H1 (cell line): ENCODE measurements around the gene MAML3. TPM values are rescaled to one million over a fixed set of nuclear protein-coding genes. Genes with fewer than 3 reads are reported as not detected.

ENCODE experiments used
- CTCF ChIA-PET: fragments of 300-600 bp; sonication (Branson Sonifier 250); formaldehyde crosslinking; loops from one replicate; lab custom pipeline; 2021; ENCODE audit not compliant: partially characterized antibody; lab: Charles Lee
- POLR2A ChIA-PET: fragments of 300-600 bp; sonication (Branson Sonifier 250); formaldehyde crosslinking; loops from one replicate; lab custom pipeline; 2021; ENCODE audit warnings: inconsistent platforms; ENCODE audit not compliant: partially characterized antibody; lab: Charles Lee
- DNase-seq, 2 experiments: peaks; one replicate each; pipeline versions ENCODE4 v3.0.0 to v3.0.0-alpha.2; 2010 to 2022; ENCODE audit warnings: low spot score in 2 of 2, low read depth in 1 of 2, mixed read lengths in 1 of 2
- FAIRE-seq: peaks from 2 replicates; lab custom pipeline; 2011; peaks lifted over from hg19 to GRCh38; lab: Jason Lieb, UNC
- H2AFZ ChIP-seq: 2 replicates; pipeline ENCODE4 v1.8.1; 2012; ENCODE audit warnings: low read length, inconsistent platforms
- H2AK5ac ChIP-seq: 2 replicates; pipeline ENCODE4 v1.6.1; 2013; ENCODE audit warnings: low read depth, low read length
- H2BK120ac ChIP-seq: replicated peaks from 2 replicates; pipeline ENCODE3; 2013; ENCODE audit warnings: low read depth, low read length, inconsistent platforms
- H2BK12ac ChIP-seq: 2 replicates; pipeline ENCODE4 v1.6.1; 2013; ENCODE audit warnings: low read depth, low read length
- H2BK15ac ChIP-seq: 2 replicates; pipeline ENCODE4 v1.6.1; 2013; ENCODE audit warnings: low read length
- H2BK20ac ChIP-seq: 2 replicates; pipeline ENCODE4 v1.6.1; 2013; ENCODE audit warnings: low read length
- H2BK5ac ChIP-seq: 2 replicates; pipeline ENCODE4 v1.6.1; 2013; ENCODE audit warnings: low read depth, low read length
- H3K14ac ChIP-seq: 2 replicates; pipeline ENCODE4 v1.6.1; 2013; ENCODE audit warnings: inconsistent platforms; ENCODE audit not compliant: insufficient read length
- H3K18ac ChIP-seq: 2 replicates; pipeline ENCODE4 v1.6.1; 2013; ENCODE audit warnings: low read length; ENCODE audit errors: extremely low read depth
- H3K23ac ChIP-seq: 2 replicates; pipeline ENCODE4 v1.6.1; 2013; ENCODE audit warnings: inconsistent platforms; ENCODE audit not compliant: insufficient read length
- H3K23me2 ChIP-seq: 2 replicates; pipeline ENCODE4 v1.6.1; 2013; ENCODE audit warnings: low read depth, low read length
- H3K27ac ChIP-seq: 2 replicates; pipeline ENCODE4 v1.6.1; 2011; ENCODE audit warnings: low read depth, low read length, inconsistent platforms
- H3K27me3 ChIP-seq, 4 experiments: replicated peaks in 1 of 4; 1 replicate in 1 of 4; 2 replicates in 3 of 4; pipeline versions ENCODE4 v1.6.1 to v1.8.1; 2011 to 2013; ENCODE audit warnings: low read length in 3 of 4, mild to moderate bottlenecking in 3 of 4, inconsistent platforms in 2 of 4, mixed read lengths in 2 of 4, moderate library complexity in 1 of 4; ENCODE audit not compliant: control insufficient read depth in 3 of 4, insufficient read depth in 3 of 4; ENCODE audit errors: extremely low read depth in 1 of 4
- H3K36me3 ChIP-seq, 4 experiments: 2 replicates each; pipeline versions ENCODE4 v1.6.1 to v1.8.1; 2011 to 2013; ENCODE audit warnings: mild to moderate bottlenecking in 4 of 4, low read length in 3 of 4, moderate library complexity in 2 of 4, control low read depth in 1 of 4, inconsistent platforms in 1 of 4; ENCODE audit not compliant: insufficient read depth in 4 of 4, control insufficient read depth in 2 of 4
- H3K4ac ChIP-seq: replicated peaks from 2 replicates; pipeline ENCODE3; 2013; ENCODE audit warnings: low read length, low read depth, mixed read lengths, inconsistent platforms; ENCODE audit not compliant: insufficient read length
- H3K4me1 ChIP-seq, 4 experiments: replicated peaks in 1 of 4; 1 replicate in 1 of 4; 2 replicates in 3 of 4; pipeline versions ENCODE4 v1.6.1 to v1.8.1; 2011 to 2013; ENCODE audit warnings: low read length in 3 of 4, inconsistent platforms in 2 of 4, mixed read lengths in 1 of 4; ENCODE audit not compliant: insufficient read depth in 4 of 4, control insufficient read depth in 3 of 4
- H3K4me2 ChIP-seq, 2 experiments: 2 replicates each; pipeline versions ENCODE4 v1.6.1 to v1.8.1; 2011 to 2013; ENCODE audit warnings: low read depth in 2 of 2, low read length in 2 of 2, control low read depth in 1 of 2, inconsistent platforms in 1 of 2, mild to moderate bottlenecking in 1 of 2; ENCODE audit not compliant: insufficient read depth in 1 of 2
- H3K4me3 ChIP-seq, 4 experiments: fragments of 200-600, 300-600 bp in 1 of 4; sonication (generic), shearing (Covaris generic), sonication (Bioruptor Twin) in 1 of 4; 2 replicates each; pipeline versions ENCODE4 v1.5.1 to v1.8.1; 2011 to 2016; ENCODE audit warnings: low read length in 4 of 4, low read depth in 3 of 4, control low read depth in 2 of 4, inconsistent platforms in 2 of 4, mild to moderate bottlenecking in 2 of 4, mixed read lengths in 1 of 4, moderate library complexity in 1 of 4; ENCODE audit not compliant: insufficient read depth in 2 of 4; ENCODE audit errors: extremely low read depth in 1 of 4
- H3K56ac ChIP-seq: replicated peaks from 2 replicates; pipeline ENCODE3; 2013; ENCODE audit warnings: low read depth, mild to moderate bottlenecking, mixed read lengths, low read length, inconsistent platforms; ENCODE audit not compliant: insufficient read length
- H3K79me1 ChIP-seq: 2 replicates; pipeline ENCODE4 v1.6.1; 2013; ENCODE audit warnings: low read depth, low read length, control low read depth
- H3K79me2 ChIP-seq, 2 experiments: 2 replicates each; pipeline versions ENCODE4 v1.6.1 to v1.8.1; 2012 to 2013; ENCODE audit warnings: low read length in 2 of 2, mild to moderate bottlenecking in 2 of 2, inconsistent platforms in 1 of 2; ENCODE audit not compliant: insufficient read depth in 2 of 2, control insufficient read depth in 1 of 2
- H3K9ac ChIP-seq, 4 experiments: replicated peaks in 1 of 4; 1 replicate in 1 of 4; 2 replicates in 3 of 4; pipeline versions ENCODE4 v1.6.1 to v1.8.1; 2011 to 2013; ENCODE audit warnings: low read depth in 3 of 4, low read length in 3 of 4, control low read depth in 2 of 4, mild to moderate bottlenecking in 2 of 4, moderate library complexity in 2 of 4, inconsistent platforms in 1 of 4; ENCODE audit errors: extremely low read depth in 1 of 4
- H3K9me3 ChIP-seq, 2 experiments: 2 replicates each; pipeline versions ENCODE4 v1.6.1 to v1.8.1; 2012 to 2013; ENCODE audit warnings: mild to moderate bottlenecking in 2 of 2, moderate library complexity in 2 of 2, control low read depth in 1 of 2, inconsistent platforms in 1 of 2, low read depth in 1 of 2, low read length in 1 of 2, mixed read lengths in 1 of 2; ENCODE audit not compliant: insufficient read depth in 2 of 2
- H4K20me1 ChIP-seq, 2 experiments: replicated peaks in 1 of 2; 2 replicates each; pipeline versions ENCODE3 to v1.8.1; 2011 to 2013; ENCODE audit warnings: inconsistent platforms in 2 of 2, low read length in 2 of 2, mild to moderate bottlenecking in 1 of 2; ENCODE audit not compliant: insufficient read depth in 2 of 2, control insufficient read depth in 1 of 2
- H4K5ac ChIP-seq: 2 replicates; pipeline ENCODE4 v1.6.1; 2013; ENCODE audit warnings: low read length, low read depth, mixed read lengths, inconsistent platforms; ENCODE audit not compliant: insufficient read length
- H4K8ac ChIP-seq: 2 replicates; pipeline ENCODE4 v1.8.0; 2013; ENCODE audit warnings: mild to moderate bottlenecking, moderate library complexity, low read length, inconsistent platforms; ENCODE audit not compliant: insufficient read depth; ENCODE audit errors: extremely low read depth
- H4K91ac ChIP-seq: replicated peaks from 2 replicates; pipeline ENCODE3; 2013; ENCODE audit warnings: low read length, mixed read lengths, inconsistent platforms; ENCODE audit not compliant: insufficient read length
- ATF3 ChIP-seq: IDR thresholded peaks from 2 replicates; pipeline ENCODE4 v1.6.1; 2011; ENCODE audit warnings: low read depth, mild to moderate bottlenecking, low read length; ENCODE audit not compliant: insufficient read depth
- CTCF ChIP-seq, 3 experiments: IDR thresholded peaks; 1 replicate in 2 of 3; 2 replicates in 1 of 3; pipeline versions ENCODE4 v1.5.1 to v1.6.1; 2011; ENCODE audit warnings: low read length in 3 of 3, mild to moderate bottlenecking in 3 of 3, inconsistent platforms in 2 of 3, low read depth in 1 of 3, moderate library complexity in 1 of 3; ENCODE audit not compliant: insufficient read depth in 1 of 3; ENCODE audit errors: control extremely low read depth in 1 of 3
- HDAC2 ChIP-seq, 2 experiments: fragments of 300-600 bp in 1 of 2; sonication (generic) in 1 of 2; IDR thresholded peaks; 2 replicates each; pipeline ENCODE4 v1.6.1; 2011 to 2012; ENCODE audit warnings: low read depth in 2 of 2, low read length in 2 of 2, mild to moderate bottlenecking in 2 of 2, moderate library complexity in 2 of 2, borderline replicate concordance in 1 of 2, inconsistent platforms in 1 of 2
- MAFK ChIP-seq: IDR thresholded peaks from 2 replicates; pipeline ENCODE4 v1.6.1; 2012; ENCODE audit warnings: low read depth, mild to moderate bottlenecking, improper control_type of control experiment, low read length
- RAD21 ChIP-seq, 2 experiments: IDR thresholded peaks in 1 of 2; conservative IDR thresholded peaks in 1 of 2; 2 replicates each; pipeline ENCODE4 v1.6.1; 2011; ENCODE audit warnings: low read depth in 2 of 2, low read length in 2 of 2, improper control_type of control experiment in 1 of 2, inconsistent platforms in 1 of 2, mild to moderate bottlenecking in 1 of 2, moderate library complexity in 1 of 2
- WGBS, 2 experiments: shearing (Covaris generic) in 1 of 2; methylation state at CpG; one replicate each; pipeline versions ENCODE4 v1.1.6 to v1.1.7; 2013 to 2015; ENCODE audit warnings: low lambda C conversion rate in 2 of 2, mixed read lengths in 2 of 2, inconsistent platforms in 1 of 2, low coverage in 1 of 2, missing lambda C conversion rate in 1 of 2; ENCODE audit not compliant: insufficient replicate concordance in 2 of 2, insufficient coverage in 1 of 2, insufficient read length in 1 of 2; ENCODE audit errors: extremely low coverage in 1 of 2, missing lambda C conversion rate in 1 of 2; 5-methylcytosine and 5-hydroxymethylcytosine counted together
- polyA plus RNA-seq, 7 experiments: library from polyadenylated mRNA; depleted of rRNA in 3 of 7; stranded (reverse) in 5 of 7; unstranded in 2 of 7; fragments of >200 nt in 5 of 7; fragments of 200-250 nt in 2 of 7; gene quantifications; 1 replicate in 5 of 7; 2 replicates in 1 of 7; 4 replicates in 1 of 7; pipeline versions ENCODE4 v1.2.1 to v1.2.3, GENCODE V29; 2011 to 2013; ENCODE audit warnings: missing spikeins in 2 of 7, mixed read lengths in 2 of 7
- total RNA-seq: library from RNA; stranded (reverse); fragmentation: NEBNext Ultra II Directional; extraction: Animal tissue kit (Norgen Biotek cat#: 25700); gene quantifications from 2 replicates; pipeline ENCODE4 v1.2.1, GENCODE V29; 2021

The MAML3 gene
- total and polyA plus RNA-seq, 2 of the 8 experiments (the other 6 are each of a cell fraction or from before 2014, with no cell fraction given): 2.1 to 5.7 TPM

- H2AFZ ChIP-seq: no peak overlapping the region
- peak; percentile 65 for FAIRE-seq
- H4K20me1 ChIP-seq: no peaks in the 10 kb centered on the region
- no peaks in the 10 kb centered on the region; a peak in 1 of 7 replicates for H3K27me3 ChIP-seq
- no peak overlapping the region for H2BK12ac ChIP-seq
- no peaks in the 10 kb centered on the region; the same call in 1 of the 2 replicates for H3K79me1 ChIP-seq
- no peak overlapping the region for H3K14ac ChIP-seq
- no peaks in the 10 kb centered on the region for H3K9me3 ChIP-seq
- H2BK15ac ChIP-seq: no peak overlapping the region
- no peak overlapping the region for H4K8ac ChIP-seq
- no peak overlapping the region for H2AK5ac ChIP-seq
- no peak overlapping the region for H3K4ac ChIP-seq
- H3K23me2 ChIP-seq: no peaks in the 10 kb centered on the region
- whole genome bisulfite sequencing, 2 experiments: 39% methylated on average over 4 of the region's 4 CpGs; no CpG with 5 or more reads in 1 of the 2 experiments
- H2BK5ac ChIP-seq: no peak overlapping the region
- H3K18ac ChIP-seq: no peak overlapping the region
- no peaks in the 10 kb centered on the region for H3K36me3 ChIP-seq
- H3K4me2 ChIP-seq: no peak overlapping the region
- no peaks in the 10 kb centered on the region for H3K79me2 ChIP-seq
- no peak overlapping the region for H3K27ac ChIP-seq
- peaks cover 0 to 11% (median 5%) of the 10 kb centered on the region in 4 experiments; a peak in 2 of 7 replicates for H3K4me1 ChIP-seq
- no peak overlapping the region for H4K91ac ChIP-seq
- no peak overlapping the region for H3K56ac ChIP-seq
- TF ChIP-seq CTCF (IDR thresholded peaks at IDR 0.05; ENCODE audit: control extremely low read depth in 1 of 3, insufficient read depth in 1 of 3, low read depth in 1 of 3, low read length in 3 of 3) (peak in 2 of 3 experiments; percentile 67 to 81; a peak in 3 of 4 replicates), RAD21 (IDR thresholded peaks at IDR 0.05 in 1 of 2, conservative IDR thresholded peaks at IDR 0.05 in 1 of 2; ENCODE audit: low read depth in 2 of 2, low read length in 2 of 2) (peak; percentile 45 to 54), HDAC2 (IDR thresholded peaks at IDR 0.05; ENCODE audit: borderline replicate concordance in 1 of 2, low read depth in 2 of 2, low read length in 2 of 2) (peak in 1 of 2 experiments; percentile 85; a peak in 1 of 4 replicates), ATF3 (no peak), MAFK (no peak)
- TF ChIP-seq, all 59 proteins: peak for 3
- DNase-seq: no peak
- Histone ChIP-seq H4K5ac (no peak overlapping the region), H3K4me3 (no peak overlapping the region), H2BK20ac (no peak overlapping the region), H3K9ac (no peak overlapping the region), H3K23ac (no peak overlapping the region), H2BK120ac (no peak overlapping the region)
- POLR2A ChIA-PET: no interaction called here
- CTCF ChIA-PET: interaction anchor here (0.5 to 3.6 kb wide), 17 partner anchors 9 to 554 kb away, joined by 3 to 17 read pairs (median 3); no protein-coding TSS in a partner anchor
Measured at GRCh38 chr4:139761461-139761860, 392.5 kb downstream of the MAML3 start.
